HepG2 (cell line): Measurements from ENCODE around the gene ANTKMT. TPM values are rescaled to one million over a fixed set of nuclear protein-coding genes. Genes with fewer than 3 reads are reported as not detected.

Experiments
- ARHGAP35 ChIP-seq: sonication (generic); formaldehyde crosslinking; IDR thresholded peaks from 2 replicates; pipeline ENCODE4 v1.9.0; 2022; ENCODE audit warnings: mild to moderate bottlenecking, inconsistent platforms, moderate library complexity, missing genetic modification reagents, borderline replicate concordance
- CCAR2 ChIP-seq: fragments of 200-400 bp; formaldehyde crosslinking; optimal IDR thresholded peaks from 2 replicates; pipeline ENCODE3; 2018; ENCODE audit warnings: low read depth, mild to moderate bottlenecking, low read length, moderate library complexity
- CEBPB ChIP-seq: IDR thresholded peaks from 2 replicates; pipeline ENCODE4 v1.6.1; 2011; ENCODE audit warnings: low read depth, low read length, improper control_type of control experiment, borderline replicate concordance
- ETV5 ChIP-seq: IDR thresholded peaks from 2 replicates; pipeline ENCODE4 v1.6.1; 2018; ENCODE audit warnings: missing biosample characterization, missing genetic modification reagents, inconsistent platforms, borderline replicate concordance
- HIC2 ChIP-seq: sonication (generic); formaldehyde crosslinking; IDR thresholded peaks from 2 replicates; pipeline ENCODE4 v1.9.0; 2022; ENCODE audit warnings: low read depth, missing genetic modification reagents
- MZF1 ChIP-seq: sonication (generic); formaldehyde crosslinking; IDR thresholded peaks from 2 replicates; pipeline ENCODE4 v1.8.1; 2023; ENCODE audit warnings: mild to moderate bottlenecking, missing genetic modification reagents, borderline replicate concordance
- TFE3 ChIP-seq: IDR thresholded peaks from 2 replicates; pipeline ENCODE4 v1.6.1; 2016
- ZGPAT ChIP-seq: IDR thresholded peaks from 2 replicates; pipeline ENCODE4 v1.6.1; 2016; ENCODE audit warnings: mild to moderate bottlenecking
- ZMYM2 ChIP-seq: sonication (generic); formaldehyde crosslinking; IDR thresholded peaks from 2 replicates; pipeline ENCODE4 v1.8.0; 2022; ENCODE audit warnings: mild to moderate bottlenecking, missing genetic modification reagents
- ZMYM4 ChIP-seq: sonication (generic); formaldehyde crosslinking; IDR thresholded peaks from 2 replicates; pipeline ENCODE4 v1.8.1; 2023; ENCODE audit warnings: mild to moderate bottlenecking, missing genetic modification reagents
- ZNF224 ChIP-seq: sonication (generic); formaldehyde crosslinking; IDR thresholded peaks from 2 replicates; pipeline ENCODE4 v1.5.0; 2020; ENCODE audit warnings: mild to moderate bottlenecking, missing genetic modification reagents
- ZNF619 ChIP-seq: sonication (generic); formaldehyde crosslinking; IDR thresholded peaks from 2 replicates; pipeline ENCODE4 v1.4.0; 2020; ENCODE audit warnings: mild to moderate bottlenecking, missing genetic modification reagents
- ZNF737 ChIP-seq: sonication (generic); formaldehyde crosslinking; IDR thresholded peaks from 2 replicates; pipeline ENCODE4 v1.5.0; 2020; ENCODE audit warnings: missing genetic modification reagents, mild to moderate bottlenecking, borderline replicate concordance
- polyA plus RNA-seq, 8 experiments: library from polyadenylated mRNA; depleted of rRNA in 3 of 8; stranded (reverse) in 7 of 8; unstranded in 1 of 8; fragments of >200 nt; fragmentation: Illumina TruSeq in 4 of 8; extraction: Trizol in 4 of 8; gene quantifications; 2 replicates each; pipeline versions ENCODE4 v1.2.1 to v1.2.3, GENCODE V29; 2011 to 2016; ENCODE audit warnings: low read depth in 4 of 8, missing spikeins in 1 of 8, mixed read lengths in 1 of 8; ENCODE audit not compliant: insufficient read depth in 1 of 8
- total RNA-seq, 5 experiments: library from RNA; depleted of rRNA; stranded (reverse); fragments of >200 nt; fragmentation: Illumina TruSeq; extraction: Trizol; gene quantifications; 2 replicates each; pipeline ENCODE4 v1.2.3, GENCODE V29; 2016; ENCODE audit warnings: low read depth in 1 of 5
- TF ChIP-seq, protein P1 (sequence below): sonication (generic); formaldehyde crosslinking; IDR thresholded peaks from 2 replicates; pipeline ENCODE4 v1.4.0; 2020; ENCODE audit warnings: mild to moderate bottlenecking, missing genetic modification reagents
- TF ChIP-seq, protein P2 (sequence below): sonication (generic); formaldehyde crosslinking; IDR thresholded peaks from 2 replicates; pipeline ENCODE4 v1.4.0; 2020; ENCODE audit warnings: missing genetic modification reagents

Gene ANTKMT
- total and polyA plus RNA-seq, 2 of the 13 experiments (the other 11 are each of a cell fraction or from before 2014, with no cell fraction given), result 7.5 to 47.8 TPM

DNA sequence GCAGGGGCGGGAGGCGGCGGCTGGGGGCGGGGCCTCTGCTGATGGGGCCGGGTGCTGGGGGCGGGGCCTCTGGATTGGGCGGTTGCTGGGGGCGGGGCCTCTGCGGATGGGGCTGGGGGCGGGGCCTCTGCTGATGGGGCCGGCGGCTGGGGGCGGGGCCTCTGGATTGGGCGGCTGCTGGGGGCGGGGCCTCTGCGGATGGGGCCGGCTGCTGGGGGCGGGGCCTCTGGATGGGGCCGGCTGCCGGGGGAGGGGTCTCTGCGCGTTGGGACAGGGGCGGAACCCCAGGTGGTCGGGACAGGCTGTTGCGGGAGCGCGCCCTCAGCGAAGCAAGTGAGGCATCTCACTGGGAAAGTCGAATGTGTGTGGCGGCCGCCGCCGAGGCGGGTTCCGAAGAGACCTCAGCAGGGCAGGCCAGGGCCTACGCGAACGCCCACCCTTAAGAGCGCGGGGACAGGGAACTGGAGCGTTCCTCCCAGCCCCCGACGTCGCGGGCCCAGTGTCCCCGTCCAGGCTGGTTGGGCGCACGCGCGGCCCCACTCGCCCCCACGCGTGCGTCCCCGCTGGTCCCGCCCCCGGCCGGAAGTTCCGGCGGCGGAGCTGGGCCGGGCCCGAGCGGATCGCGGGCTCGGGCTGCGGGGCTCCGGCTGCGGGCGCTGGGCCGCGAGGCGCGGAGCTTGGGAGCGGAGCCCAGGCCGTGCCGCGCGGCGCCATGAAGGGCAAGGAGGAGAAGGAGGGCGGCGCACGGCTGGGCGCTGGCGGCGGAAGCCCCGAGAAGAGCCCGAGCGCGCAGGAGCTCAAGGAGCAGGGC lies 40.9 kb upstream of the ANTKMT start, which contains the start of gene STUB1 (continued):
- no peak for TF ChIP-seq HIC2
- TF ChIP-seq ARHGAP35 (CRISPR knock-in tag), result no peak
- no peak for TF ChIP-seq CCAR2
- TF ChIP-seq ZGPAT (CRISPR knock-in tag), result peak; percentile 33; the same call in 1 of the 2 replicates
- no peak for TF ChIP-seq CEBPB
- TF ChIP-seq, protein P1, sequence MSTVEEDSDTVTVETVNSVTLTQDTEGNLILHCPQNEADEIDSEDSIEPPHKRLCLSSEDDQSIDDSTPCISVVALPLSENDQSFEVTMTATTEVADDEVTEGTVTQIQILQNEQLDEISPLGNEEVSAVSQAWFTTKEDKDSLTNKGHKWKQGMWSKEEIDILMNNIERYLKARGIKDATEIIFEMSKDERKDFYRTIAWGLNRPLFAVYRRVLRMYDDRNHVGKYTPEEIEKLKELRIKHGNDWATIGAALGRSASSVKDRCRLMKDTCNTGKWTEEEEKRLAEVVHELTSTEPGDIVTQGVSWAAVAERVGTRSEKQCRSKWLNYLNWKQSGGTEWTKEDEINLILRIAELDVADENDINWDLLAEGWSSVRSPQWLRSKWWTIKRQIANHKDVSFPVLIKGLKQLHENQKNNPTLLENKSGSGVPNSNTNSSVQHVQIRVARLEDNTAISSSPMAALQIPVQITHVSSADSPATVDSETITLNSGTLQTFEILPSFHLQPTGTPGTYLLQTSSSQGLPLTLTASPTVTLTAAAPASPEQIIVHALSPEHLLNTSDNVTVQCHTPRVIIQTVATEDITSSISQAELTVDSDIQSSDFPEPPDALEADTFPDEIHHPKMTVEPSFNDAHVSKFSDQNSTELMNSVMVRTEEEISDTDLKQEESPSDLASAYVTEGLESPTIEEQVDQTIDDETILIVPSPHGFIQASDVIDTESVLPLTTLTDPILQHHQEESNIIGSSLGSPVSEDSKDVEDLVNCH (CRISPR knock-in tag), result no peak
- no peak for TF ChIP-seq ZNF224 (CRISPR knock-in tag)
- TF ChIP-seq ZMYM4 (CRISPR knock-in tag), result peak; percentile 3; the same call in 1 of the 2 replicates
- peak; percentile 14; the same call in 1 of the 2 replicates for TF ChIP-seq ZMYM2 (CRISPR knock-in tag)
- TF ChIP-seq, protein P2, sequence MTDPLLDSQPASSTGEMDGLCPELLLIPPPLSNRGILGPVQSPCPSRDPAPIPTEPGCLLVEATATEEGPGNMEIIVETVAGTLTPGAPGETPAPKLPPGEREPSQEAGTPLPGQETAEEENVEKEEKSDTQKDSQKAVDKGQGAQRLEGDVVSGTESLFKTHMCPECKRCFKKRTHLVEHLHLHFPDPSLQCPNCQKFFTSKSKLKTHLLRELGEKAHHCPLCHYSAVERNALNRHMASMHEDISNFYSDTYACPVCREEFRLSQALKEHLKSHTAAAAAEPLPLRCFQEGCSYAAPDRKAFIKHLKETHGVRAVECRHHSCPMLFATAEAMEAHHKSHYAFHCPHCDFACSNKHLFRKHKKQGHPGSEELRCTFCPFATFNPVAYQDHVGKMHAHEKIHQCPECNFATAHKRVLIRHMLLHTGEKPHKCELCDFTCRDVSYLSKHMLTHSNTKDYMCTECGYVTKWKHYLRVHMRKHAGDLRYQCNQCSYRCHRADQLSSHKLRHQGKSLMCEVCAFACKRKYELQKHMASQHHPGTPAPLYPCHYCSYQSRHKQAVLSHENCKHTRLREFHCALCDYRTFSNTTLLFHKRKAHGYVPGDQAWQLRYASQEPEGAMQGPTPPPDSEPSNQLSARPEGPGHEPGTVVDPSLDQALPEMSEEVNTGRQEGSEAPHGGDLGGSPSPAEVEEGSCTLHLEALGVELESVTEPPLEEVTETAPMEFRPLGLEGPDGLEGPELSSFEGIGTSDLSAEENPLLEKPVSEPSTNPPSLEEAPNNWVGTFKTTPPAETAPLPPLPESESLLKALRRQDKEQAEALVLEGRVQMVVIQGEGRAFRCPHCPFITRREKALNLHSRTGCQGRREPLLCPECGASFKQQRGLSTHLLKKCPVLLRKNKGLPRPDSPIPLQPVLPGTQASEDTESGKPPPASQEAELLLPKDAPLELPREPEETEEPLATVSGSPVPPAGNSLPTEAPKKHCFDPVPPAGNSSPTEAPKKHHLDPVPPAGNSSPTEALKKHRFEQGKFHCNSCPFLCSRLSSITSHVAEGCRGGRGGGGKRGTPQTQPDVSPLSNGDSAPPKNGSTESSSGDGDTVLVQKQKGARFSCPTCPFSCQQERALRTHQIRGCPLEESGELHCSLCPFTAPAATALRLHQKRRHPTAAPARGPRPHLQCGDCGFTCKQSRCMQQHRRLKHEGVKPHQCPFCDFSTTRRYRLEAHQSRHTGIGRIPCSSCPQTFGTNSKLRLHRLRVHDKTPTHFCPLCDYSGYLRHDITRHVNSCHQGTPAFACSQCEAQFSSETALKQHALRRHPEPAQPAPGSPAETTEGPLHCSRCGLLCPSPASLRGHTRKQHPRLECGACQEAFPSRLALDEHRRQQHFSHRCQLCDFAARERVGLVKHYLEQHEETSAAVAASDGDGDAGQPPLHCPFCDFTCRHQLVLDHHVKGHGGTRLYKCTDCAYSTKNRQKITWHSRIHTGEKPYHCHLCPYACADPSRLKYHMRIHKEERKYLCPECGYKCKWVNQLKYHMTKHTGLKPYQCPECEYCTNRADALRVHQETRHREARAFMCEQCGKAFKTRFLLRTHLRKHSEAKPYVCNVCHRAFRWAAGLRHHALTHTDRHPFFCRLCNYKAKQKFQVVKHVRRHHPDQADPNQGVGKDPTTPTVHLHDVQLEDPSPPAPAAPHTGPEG (CRISPR knock-in tag), result no peak; the same call in 1 of the 2 replicates
- no peak for TF ChIP-seq ZNF619 (CRISPR knock-in tag)
- TF ChIP-seq ZNF737 (CRISPR knock-in tag), result no peak
- TF ChIP-seq TFE3 (CRISPR knock-in tag), result no peak; the same call in 1 of the 2 replicates
- TF ChIP-seq MZF1, result no peak
- peak; percentile 47 for TF ChIP-seq ETV5 (CRISPR knock-in tag)
